ENCODE measurements around the gene A1BG. TPM values are rescaled to one million over a fixed set of nuclear protein-coding genes. Genes with fewer than 3 reads are reported as not detected.
A peak's percentile ranks its signal among the peaks of the same experiment; 100 is the strongest.
"Not testable (repeated sequence)": the region's sequence is repeated elsewhere in the genome, so short reads cannot be mapped to it uniquely, and the experiment has no call there.

A1BG gene
- total and polyA plus RNA-seq, 7 donors = 1.6 to 12.0 (median 5.2) TPM

- Histone ChIP-seq H3K36me3 (ENCODE audit: insufficient read depth in 1 of 2, low read depth in 1 of 2) (no peaks in the 10 kb centered on the region), H3K4me3 (no peak overlapping the region), H3K9me3 (no peaks in the 10 kb centered on the region), H3K27ac (no peak overlapping the region), H3K27me3 (ENCODE audit: insufficient read depth in 3 of 3, low read length in 2 of 3) (no peaks in the 10 kb centered on the region), H3K4me1 (peaks cover 20% of the 10 kb centered on the region)
- no peak for ATAC-seq
- 87 to 94% (median 89%) methylated on average over 6 of the region's 6 CpGs for WGBS, 3 donors
- intact Hi-C loops (cut with DNase I) = no loop called here
- no peak for TF ChIP-seq CTCF (IDR thresholded peaks at IDR 0.05)
- peak in 1 of 2 donors; percentile 41 for DNase-seq
Observed at GRCh38 chr19:58379246-58379645, 26.0 kb upstream of the A1BG start.

- H3K27ac ChIP-seq; intact Hi-C loops (cut with DNase I); H3K36me3 ChIP-seq (ENCODE audit: insufficient read depth in 1 of 2, low read depth in 1 of 2); H3K9me3 ChIP-seq; H3K27me3 ChIP-seq (ENCODE audit: insufficient read depth in 3 of 3, low read length in 2 of 3); DNase-seq; H3K4me3 ChIP-seq; ATAC-seq: not testable (repeated sequence)
- WGBS, 3 donors = 69 to 77% (median 75%) methylated on average over 7 of the region's 7 CpGs
- H3K4me1 ChIP-seq = peaks cover 15% of the 10 kb centered on the region
Observed at GRCh38 chr19:58376724-58377123, 23.4 kb upstream of the A1BG start.

GRCh38 chr19:58374200-58374599, 20.9 kb upstream of the A1BG start:
- no peak overlapping the region for H3K4me3 ChIP-seq
- WGBS, 3 donors = 81 to 84% (median 84%) methylated on average over 4 of the region's 4 CpGs
- ATAC-seq (no peak), DNase-seq (no peak)
- intact Hi-C loops (cut with DNase I) = no loop called here
- no peaks in the 10 kb centered on the region for H3K27me3 ChIP-seq (ENCODE audit: insufficient read depth in 3 of 3, low read length in 2 of 3)
- H3K27ac ChIP-seq = no peak overlapping the region
- no peak for TF ChIP-seq CTCF (IDR thresholded peaks at IDR 0.05)
- H3K9me3 ChIP-seq = no peaks in the 10 kb centered on the region
- H3K36me3 ChIP-seq (ENCODE audit: insufficient read depth in 1 of 2, low read depth in 1 of 2) = no peaks in the 10 kb centered on the region
- H3K4me1 ChIP-seq = peaks cover 5% of the 10 kb centered on the region

- no peak for DNase-seq
- 60 to 73% (median 63%) methylated on average over 15 of the region's 15 CpGs for WGBS, 3 donors
Observed at GRCh38 chr19:58372311-58373133, 19.2 kb upstream of the A1BG start.

More at GRCh38 chr19:58372311-58373133, 19.2 kb upstream of the A1BG start:
- Histone ChIP-seq H3K4me1 (no peaks in the 10 kb centered on the region), H3K9me3 (no peaks in the 10 kb centered on the region), H3K4me3 (no peak overlapping the region), H3K27ac (no peak overlapping the region), H3K27me3 (ENCODE audit: insufficient read depth in 3 of 3, low read length in 2 of 3) (no peaks in the 10 kb centered on the region), H3K36me3 (ENCODE audit: insufficient read depth in 1 of 2, low read depth in 1 of 2) (no peaks in the 10 kb centered on the region)
- no peak for ATAC-seq
- no peak for TF ChIP-seq CTCF (IDR thresholded peaks at IDR 0.05)
- intact Hi-C loops (cut with DNase I) = no loop called here

Data from psoas muscle (tissue), 8 donors.